H1 (cell line): Measurements from ENCODE around the gene CTAG2. TPM values are rescaled to one million over a fixed set of nuclear protein-coding genes. Genes with fewer than 3 reads are reported as not detected.
"Not testable (repeated sequence)": the region's sequence is repeated elsewhere in the genome, so short reads cannot be mapped to it uniquely, and the experiment has no call there.

ENCODE experiments used
- CTCF ChIA-PET: fragments of 300-600 bp; sonication (Branson Sonifier 250); formaldehyde crosslinking; loops from one replicate; lab custom pipeline; 2021; ENCODE audit not compliant: partially characterized antibody; lab: Charles Lee
- POLR2A ChIA-PET: fragments of 300-600 bp; sonication (Branson Sonifier 250); formaldehyde crosslinking; loops from one replicate; lab custom pipeline; 2021; ENCODE audit warnings: inconsistent platforms; ENCODE audit not compliant: partially characterized antibody; lab: Charles Lee
- DNase-seq, 2 experiments: peaks; one replicate each; pipeline versions ENCODE4 v3.0.0 to v3.0.0-alpha.2; 2010 to 2022; ENCODE audit warnings: low spot score in 2 of 2, low read depth in 1 of 2, mixed read lengths in 1 of 2
- FAIRE-seq: peaks from 2 replicates; lab custom pipeline; 2011; peaks lifted over from hg19 to GRCh38; lab: Jason Lieb, UNC
- H2AFZ ChIP-seq: 2 replicates; pipeline ENCODE4 v1.8.1; 2012; ENCODE audit warnings: low read length, inconsistent platforms
- H2AK5ac ChIP-seq: 2 replicates; pipeline ENCODE4 v1.6.1; 2013; ENCODE audit warnings: low read depth, low read length
- H2BK120ac ChIP-seq: replicated peaks from 2 replicates; pipeline ENCODE3; 2013; ENCODE audit warnings: low read depth, low read length, inconsistent platforms
- H2BK12ac ChIP-seq: 2 replicates; pipeline ENCODE4 v1.6.1; 2013; ENCODE audit warnings: low read depth, low read length
- H2BK15ac ChIP-seq: 2 replicates; pipeline ENCODE4 v1.6.1; 2013; ENCODE audit warnings: low read length
- H2BK20ac ChIP-seq: 2 replicates; pipeline ENCODE4 v1.6.1; 2013; ENCODE audit warnings: low read length
- H2BK5ac ChIP-seq: 2 replicates; pipeline ENCODE4 v1.6.1; 2013; ENCODE audit warnings: low read depth, low read length
- H3K14ac ChIP-seq: 2 replicates; pipeline ENCODE4 v1.6.1; 2013; ENCODE audit warnings: inconsistent platforms; ENCODE audit not compliant: insufficient read length
- H3K18ac ChIP-seq: 2 replicates; pipeline ENCODE4 v1.6.1; 2013; ENCODE audit warnings: low read length; ENCODE audit errors: extremely low read depth
- H3K23ac ChIP-seq: 2 replicates; pipeline ENCODE4 v1.6.1; 2013; ENCODE audit warnings: inconsistent platforms; ENCODE audit not compliant: insufficient read length
- H3K23me2 ChIP-seq: 2 replicates; pipeline ENCODE4 v1.6.1; 2013; ENCODE audit warnings: low read depth, low read length
- H3K27ac ChIP-seq: 2 replicates; pipeline ENCODE4 v1.6.1; 2011; ENCODE audit warnings: low read depth, low read length, inconsistent platforms
- H3K27me3 ChIP-seq, 4 experiments: replicated peaks in 1 of 4; 1 replicate in 1 of 4; 2 replicates in 3 of 4; pipeline versions ENCODE4 v1.6.1 to v1.8.1; 2011 to 2013; ENCODE audit warnings: low read length in 3 of 4, mild to moderate bottlenecking in 3 of 4, inconsistent platforms in 2 of 4, mixed read lengths in 2 of 4, moderate library complexity in 1 of 4; ENCODE audit not compliant: control insufficient read depth in 3 of 4, insufficient read depth in 3 of 4; ENCODE audit errors: extremely low read depth in 1 of 4
- H3K36me3 ChIP-seq, 4 experiments: 2 replicates each; pipeline versions ENCODE4 v1.6.1 to v1.8.1; 2011 to 2013; ENCODE audit warnings: mild to moderate bottlenecking in 4 of 4, low read length in 3 of 4, moderate library complexity in 2 of 4, control low read depth in 1 of 4, inconsistent platforms in 1 of 4; ENCODE audit not compliant: insufficient read depth in 4 of 4, control insufficient read depth in 2 of 4
- H3K4ac ChIP-seq: replicated peaks from 2 replicates; pipeline ENCODE3; 2013; ENCODE audit warnings: low read length, low read depth, mixed read lengths, inconsistent platforms; ENCODE audit not compliant: insufficient read length
- H3K4me1 ChIP-seq, 4 experiments: replicated peaks in 1 of 4; 1 replicate in 1 of 4; 2 replicates in 3 of 4; pipeline versions ENCODE4 v1.6.1 to v1.8.1; 2011 to 2013; ENCODE audit warnings: low read length in 3 of 4, inconsistent platforms in 2 of 4, mixed read lengths in 1 of 4; ENCODE audit not compliant: insufficient read depth in 4 of 4, control insufficient read depth in 3 of 4
- H3K4me2 ChIP-seq, 2 experiments: 2 replicates each; pipeline versions ENCODE4 v1.6.1 to v1.8.1; 2011 to 2013; ENCODE audit warnings: low read depth in 2 of 2, low read length in 2 of 2, control low read depth in 1 of 2, inconsistent platforms in 1 of 2, mild to moderate bottlenecking in 1 of 2; ENCODE audit not compliant: insufficient read depth in 1 of 2
- H3K4me3 ChIP-seq, 4 experiments: fragments of 200-600, 300-600 bp in 1 of 4; sonication (generic), shearing (Covaris generic), sonication (Bioruptor Twin) in 1 of 4; 2 replicates each; pipeline versions ENCODE4 v1.5.1 to v1.8.1; 2011 to 2016; ENCODE audit warnings: low read length in 4 of 4, low read depth in 3 of 4, control low read depth in 2 of 4, inconsistent platforms in 2 of 4, mild to moderate bottlenecking in 2 of 4, mixed read lengths in 1 of 4, moderate library complexity in 1 of 4; ENCODE audit not compliant: insufficient read depth in 2 of 4; ENCODE audit errors: extremely low read depth in 1 of 4
- H3K56ac ChIP-seq: replicated peaks from 2 replicates; pipeline ENCODE3; 2013; ENCODE audit warnings: low read depth, mild to moderate bottlenecking, mixed read lengths, low read length, inconsistent platforms; ENCODE audit not compliant: insufficient read length
- H3K79me1 ChIP-seq: 2 replicates; pipeline ENCODE4 v1.6.1; 2013; ENCODE audit warnings: low read depth, low read length, control low read depth
- H3K79me2 ChIP-seq, 2 experiments: 2 replicates each; pipeline versions ENCODE4 v1.6.1 to v1.8.1; 2012 to 2013; ENCODE audit warnings: low read length in 2 of 2, mild to moderate bottlenecking in 2 of 2, inconsistent platforms in 1 of 2; ENCODE audit not compliant: insufficient read depth in 2 of 2, control insufficient read depth in 1 of 2
- H3K9ac ChIP-seq, 4 experiments: replicated peaks in 1 of 4; 1 replicate in 1 of 4; 2 replicates in 3 of 4; pipeline versions ENCODE4 v1.6.1 to v1.8.1; 2011 to 2013; ENCODE audit warnings: low read depth in 3 of 4, low read length in 3 of 4, control low read depth in 2 of 4, mild to moderate bottlenecking in 2 of 4, moderate library complexity in 2 of 4, inconsistent platforms in 1 of 4; ENCODE audit errors: extremely low read depth in 1 of 4
- H3K9me3 ChIP-seq, 2 experiments: 2 replicates each; pipeline versions ENCODE4 v1.6.1 to v1.8.1; 2012 to 2013; ENCODE audit warnings: mild to moderate bottlenecking in 2 of 2, moderate library complexity in 2 of 2, control low read depth in 1 of 2, inconsistent platforms in 1 of 2, low read depth in 1 of 2, low read length in 1 of 2, mixed read lengths in 1 of 2; ENCODE audit not compliant: insufficient read depth in 2 of 2
- H4K20me1 ChIP-seq, 2 experiments: replicated peaks in 1 of 2; 2 replicates each; pipeline versions ENCODE3 to v1.8.1; 2011 to 2013; ENCODE audit warnings: inconsistent platforms in 2 of 2, low read length in 2 of 2, mild to moderate bottlenecking in 1 of 2; ENCODE audit not compliant: insufficient read depth in 2 of 2, control insufficient read depth in 1 of 2
- H4K5ac ChIP-seq: 2 replicates; pipeline ENCODE4 v1.6.1; 2013; ENCODE audit warnings: low read length, low read depth, mixed read lengths, inconsistent platforms; ENCODE audit not compliant: insufficient read length
- H4K8ac ChIP-seq: 2 replicates; pipeline ENCODE4 v1.8.0; 2013; ENCODE audit warnings: mild to moderate bottlenecking, moderate library complexity, low read length, inconsistent platforms; ENCODE audit not compliant: insufficient read depth; ENCODE audit errors: extremely low read depth
- H4K91ac ChIP-seq: replicated peaks from 2 replicates; pipeline ENCODE3; 2013; ENCODE audit warnings: low read length, mixed read lengths, inconsistent platforms; ENCODE audit not compliant: insufficient read length
- WGBS, 2 experiments: shearing (Covaris generic) in 1 of 2; methylation state at CpG; one replicate each; pipeline versions ENCODE4 v1.1.6 to v1.1.7; 2013 to 2015; ENCODE audit warnings: low lambda C conversion rate in 2 of 2, mixed read lengths in 2 of 2, inconsistent platforms in 1 of 2, low coverage in 1 of 2, missing lambda C conversion rate in 1 of 2; ENCODE audit not compliant: insufficient replicate concordance in 2 of 2, insufficient coverage in 1 of 2, insufficient read length in 1 of 2; ENCODE audit errors: extremely low coverage in 1 of 2, missing lambda C conversion rate in 1 of 2; 5-methylcytosine and 5-hydroxymethylcytosine counted together
- polyA plus RNA-seq, 7 experiments: library from polyadenylated mRNA; depleted of rRNA in 3 of 7; stranded (reverse) in 5 of 7; unstranded in 2 of 7; fragments of >200 nt in 5 of 7; fragments of 200-250 nt in 2 of 7; gene quantifications; 1 replicate in 5 of 7; 2 replicates in 1 of 7; 4 replicates in 1 of 7; pipeline versions ENCODE4 v1.2.1 to v1.2.3, GENCODE V29; 2011 to 2013; ENCODE audit warnings: missing spikeins in 2 of 7, mixed read lengths in 2 of 7
- total RNA-seq: library from RNA; stranded (reverse); fragmentation: NEBNext Ultra II Directional; extraction: Animal tissue kit (Norgen Biotek cat#: 25700); gene quantifications from 2 replicates; pipeline ENCODE4 v1.2.1, GENCODE V29; 2021

The CTAG2 gene
- total and polyA plus RNA-seq, 2 of the 8 experiments (the other 6 are each of a cell fraction or from before 2014, with no cell fraction given): not detected

DNA sequence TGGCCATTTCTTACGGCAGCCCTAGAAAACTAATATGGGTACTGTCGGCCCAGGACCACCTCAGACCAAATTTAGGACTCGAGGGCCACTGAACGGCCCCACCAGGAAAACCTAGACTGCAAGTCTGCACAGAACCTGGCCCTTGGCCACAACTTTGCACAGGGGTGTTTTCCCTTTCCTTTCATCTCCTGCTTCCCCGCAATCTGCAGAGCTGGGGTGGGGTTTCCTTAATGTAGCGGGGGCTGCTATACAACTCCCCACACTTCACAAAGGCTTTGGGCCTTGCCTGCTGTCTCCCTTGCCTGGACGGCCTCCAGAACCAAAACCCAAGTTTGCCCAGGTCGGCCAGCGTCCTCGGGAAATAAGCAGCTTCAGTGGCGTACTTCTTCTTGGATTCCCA, 22.4 kb downstream of the CTAG2 start:
- H3K18ac ChIP-seq, H3K79me1 ChIP-seq, FAIRE-seq, H3K9ac ChIP-seq, H2BK5ac ChIP-seq, H2AFZ ChIP-seq, H3K27me3 ChIP-seq, H3K4me2 ChIP-seq, H4K5ac ChIP-seq, H4K20me1 ChIP-seq, H3K9me3 ChIP-seq, H3K27ac ChIP-seq, CTCF ChIA-PET, H4K8ac ChIP-seq, H2BK120ac ChIP-seq, H3K56ac ChIP-seq, H3K79me2 ChIP-seq, DNase-seq, H3K4ac ChIP-seq, POLR2A ChIA-PET, H2BK12ac ChIP-seq, H4K91ac ChIP-seq, H3K14ac ChIP-seq, H3K23me2 ChIP-seq, H2BK15ac ChIP-seq, H3K4me1 ChIP-seq, H3K23ac ChIP-seq, H2AK5ac ChIP-seq, H3K36me3 ChIP-seq, H3K4me3 ChIP-seq, H2BK20ac ChIP-seq: not testable (repeated sequence)
- WGBS, 2 experiments: no CpG with 5 or more reads among the region's 11 CpGs

DNA sequence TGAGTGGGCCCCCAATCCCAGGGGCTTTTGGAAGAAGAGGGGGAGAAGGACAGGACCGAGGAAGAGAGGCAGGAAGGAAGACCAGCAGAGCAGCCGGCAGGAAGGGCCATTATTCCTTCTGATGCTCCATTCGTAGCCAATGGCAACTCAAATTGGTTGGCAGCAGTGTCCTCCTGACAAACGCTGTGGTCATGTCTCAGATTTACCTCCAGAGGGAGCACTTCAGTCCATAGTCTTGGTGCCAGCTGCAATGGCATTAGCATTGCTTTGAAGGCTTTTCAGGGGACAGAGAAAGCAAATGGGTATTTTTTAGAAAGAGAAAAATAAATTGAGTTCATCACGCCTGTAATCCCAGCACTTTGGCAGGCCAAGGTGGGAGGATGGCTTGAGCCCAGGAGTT, 24.4 kb downstream of the CTAG2 start:
- POLR2A ChIA-PET, H2BK5ac ChIP-seq, H2AFZ ChIP-seq, H3K14ac ChIP-seq, FAIRE-seq, CTCF ChIA-PET, H4K5ac ChIP-seq, H3K4me2 ChIP-seq, H2BK120ac ChIP-seq, H4K8ac ChIP-seq, DNase-seq, H2BK12ac ChIP-seq, H3K18ac ChIP-seq, H3K9ac ChIP-seq, H3K27me3 ChIP-seq, H4K91ac ChIP-seq, H3K4ac ChIP-seq, H3K79me2 ChIP-seq, H3K4me1 ChIP-seq, H3K36me3 ChIP-seq, H2BK15ac ChIP-seq, H3K9me3 ChIP-seq, H4K20me1 ChIP-seq, H3K23me2 ChIP-seq, H2BK20ac ChIP-seq, H3K56ac ChIP-seq, H3K23ac ChIP-seq, H3K27ac ChIP-seq, H3K4me3 ChIP-seq, H3K79me1 ChIP-seq, H2AK5ac ChIP-seq: not testable (repeated sequence)
- no CpG with 5 or more reads among the region's 5 CpGs for WGBS, 2 experiments
